OCI-LY1 (cell line): ENCODE measurements around the gene USP7.

Experiments
- EZH2 ChIP-seq: fragments of 200-600 bp; sonication (generic), shearing (Covaris generic); IDR thresholded peaks from 2 replicates; pipeline ENCODE4 v1.8.0; 2017; ENCODE audit warnings: borderline replicate concordance, mixed run types, mild to moderate bottlenecking, antibody characterized with exemption, low read length, moderate library complexity, mixed read lengths
- TF ChIP-seq, protein P1 (sequence below): fragments of 200-600 bp; sonication (generic), shearing (Covaris generic); IDR thresholded peaks from 2 replicates; pipeline ENCODE4 v1.5.1; 2017; ENCODE audit warnings: mild to moderate bottlenecking, antibody characterized with exemption, low read length, moderate library complexity, mixed read lengths

DNA sequence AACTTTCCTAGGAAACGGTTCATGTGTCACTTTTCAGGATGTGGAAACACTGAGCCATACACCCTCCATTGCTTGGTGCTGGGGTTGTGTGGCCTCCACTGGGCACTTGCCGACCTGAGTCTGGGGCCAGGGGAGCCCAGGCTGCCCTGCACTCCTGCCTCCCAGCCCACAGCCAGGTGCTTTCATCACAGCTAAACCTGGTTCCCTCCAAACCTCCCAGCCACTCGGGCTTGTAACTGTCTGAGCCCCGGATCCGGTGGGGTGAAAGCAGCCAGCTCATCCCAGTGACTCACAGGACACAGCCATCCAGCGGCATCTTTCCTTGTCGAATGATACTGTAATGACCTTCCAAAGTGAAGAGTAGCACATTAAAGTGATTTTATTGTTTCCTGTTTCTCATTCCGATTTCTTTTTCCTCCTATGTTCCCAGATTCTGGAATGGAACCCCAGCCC is 114.7 kb downstream of the USP7 start:
- TF ChIP-seq EZH2 = no peak
- TF ChIP-seq, protein P1, sequence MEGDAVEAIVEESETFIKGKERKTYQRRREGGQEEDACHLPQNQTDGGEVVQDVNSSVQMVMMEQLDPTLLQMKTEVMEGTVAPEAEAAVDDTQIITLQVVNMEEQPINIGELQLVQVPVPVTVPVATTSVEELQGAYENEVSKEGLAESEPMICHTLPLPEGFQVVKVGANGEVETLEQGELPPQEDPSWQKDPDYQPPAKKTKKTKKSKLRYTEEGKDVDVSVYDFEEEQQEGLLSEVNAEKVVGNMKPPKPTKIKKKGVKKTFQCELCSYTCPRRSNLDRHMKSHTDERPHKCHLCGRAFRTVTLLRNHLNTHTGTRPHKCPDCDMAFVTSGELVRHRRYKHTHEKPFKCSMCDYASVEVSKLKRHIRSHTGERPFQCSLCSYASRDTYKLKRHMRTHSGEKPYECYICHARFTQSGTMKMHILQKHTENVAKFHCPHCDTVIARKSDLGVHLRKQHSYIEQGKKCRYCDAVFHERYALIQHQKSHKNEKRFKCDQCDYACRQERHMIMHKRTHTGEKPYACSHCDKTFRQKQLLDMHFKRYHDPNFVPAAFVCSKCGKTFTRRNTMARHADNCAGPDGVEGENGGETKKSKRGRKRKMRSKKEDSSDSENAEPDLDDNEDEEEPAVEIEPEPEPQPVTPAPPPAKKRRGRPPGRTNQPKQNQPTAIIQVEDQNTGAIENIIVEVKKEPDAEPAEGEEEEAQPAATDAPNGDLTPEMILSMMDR = no peak
